Mesendoderm (in vitro differentiated cells): ENCODE measurements around the gene ATE1.

Experiments
- DNase-seq: peaks from one replicate; pipeline ENCODE4 v3.0.0; 2013
- H2AK5ac ChIP-seq: 2 replicates; pipeline ENCODE4 v1.6.1; 2013; ENCODE audit warnings: low read length, inconsistent platforms
- H2BK120ac ChIP-seq: 2 replicates; pipeline ENCODE4 v1.6.1; 2013; ENCODE audit warnings: low read depth, mild to moderate bottlenecking, low read length, moderate library complexity, mixed read lengths
- H2BK15ac ChIP-seq: replicated peaks from 2 replicates; pipeline ENCODE4 v1.6.1; 2013; ENCODE audit warnings: low read depth, mild to moderate bottlenecking, moderate library complexity
- H2BK5ac ChIP-seq: 2 replicates; pipeline ENCODE4 v1.6.1; 2013; ENCODE audit warnings: low read length, inconsistent platforms
- H3K18ac ChIP-seq: 2 replicates; pipeline ENCODE4 v1.6.1; 2013; ENCODE audit warnings: mild to moderate bottlenecking, low read length, mixed read lengths
- H3K23ac ChIP-seq: one replicate; pipeline ENCODE4 v1.6.1; 2013; ENCODE audit warnings: low read length
- H3K27ac ChIP-seq: 2 replicates; pipeline ENCODE4 v1.5.1; 2013; ENCODE audit warnings: low read depth, mild to moderate bottlenecking, inconsistent platforms, low read length, moderate library complexity
- H3K27me3 ChIP-seq: 2 replicates; pipeline ENCODE4 v1.6.1; 2013; ENCODE audit warnings: low read length, control low read depth, mild to moderate bottlenecking, inconsistent platforms; ENCODE audit not compliant: insufficient read depth, poor library complexity
- H3K36me3 ChIP-seq: 2 replicates; pipeline ENCODE4 v1.6.1; 2013; ENCODE audit warnings: low read length, inconsistent platforms; ENCODE audit not compliant: control insufficient read depth, insufficient read depth
- H3K4ac ChIP-seq: one replicate; pipeline ENCODE4 v1.6.1; 2013; ENCODE audit warnings: low read depth, mild to moderate bottlenecking, low read length, moderate library complexity
- H3K4me1 ChIP-seq: 2 replicates; pipeline ENCODE4 v1.6.1; 2013; ENCODE audit warnings: low read depth, low read length, inconsistent platforms; ENCODE audit not compliant: control insufficient read depth
- H3K4me2 ChIP-seq: 2 replicates; pipeline ENCODE4 v1.6.1; 2013; ENCODE audit warnings: low read length
- H3K4me3 ChIP-seq: 2 replicates; pipeline ENCODE4 v1.5.1; 2013; ENCODE audit warnings: mild to moderate bottlenecking, low read length
- H3K56ac ChIP-seq: one replicate; pipeline ENCODE4 v1.6.1; 2013; ENCODE audit warnings: low read length
- H3K79me1 ChIP-seq: 2 replicates; pipeline ENCODE4 v1.6.1; 2013; ENCODE audit warnings: low read length, inconsistent platforms
- H3K79me2 ChIP-seq: 2 replicates; pipeline ENCODE4 v1.6.1; 2013; ENCODE audit warnings: mild to moderate bottlenecking, low read length; ENCODE audit not compliant: control insufficient read depth, insufficient read depth
- H3K9ac ChIP-seq: 2 replicates; pipeline ENCODE4 v1.6.1; 2013; ENCODE audit warnings: low read length, inconsistent platforms
- H4K5ac ChIP-seq: one replicate; pipeline ENCODE4 v1.6.1; 2013; ENCODE audit warnings: low read length
- H4K8ac ChIP-seq: one replicate; pipeline ENCODE4 v1.6.1; 2013; ENCODE audit warnings: low read depth, mild to moderate bottlenecking, control low read depth, low read length, moderate library complexity
- WGBS: extraction: QIAGEN DNeasy Blood & Tissue Kit; methylation state at CpG from one replicate; pipeline ENCODE4 v1.1.7; 2013; ENCODE audit warnings: low lambda C conversion rate, missing lambda C conversion rate; ENCODE audit not compliant: insufficient coverage; ENCODE audit errors: extremely low coverage; 5-methylcytosine and 5-hydroxymethylcytosine counted together

The ATE1 gene

DNA sequence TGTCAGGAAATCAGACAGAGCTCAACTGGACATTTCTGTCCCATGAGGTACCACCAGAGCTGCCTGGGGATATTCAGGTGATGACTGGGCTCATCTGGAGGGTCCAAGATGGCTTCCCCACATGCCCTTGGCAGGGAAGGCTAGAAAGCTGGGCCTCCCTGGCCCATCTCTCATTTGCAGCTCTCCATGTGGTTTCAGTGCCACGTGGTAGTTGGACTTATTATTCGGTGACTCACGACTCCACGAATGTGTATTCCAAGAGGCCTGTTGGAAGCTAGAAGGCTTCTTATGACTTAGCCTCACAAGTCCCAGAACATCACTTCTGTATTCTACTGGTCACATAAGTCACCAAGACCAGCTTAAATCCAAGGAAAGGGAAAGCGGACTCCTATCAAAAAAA is 24.4 kb upstream of the ATE1 start:
- peaks cover 1% of the 10 kb centered on the region for H3K36me3 ChIP-seq
- no peak overlapping the region for H3K18ac ChIP-seq
- H4K5ac ChIP-seq = no peak overlapping the region
- no peak overlapping the region for H3K27ac ChIP-seq
- no peak for DNase-seq
- no peaks in the 10 kb centered on the region for H3K27me3 ChIP-seq
- no CpG with 5 or more reads among the region's 5 CpGs for WGBS
- no peak overlapping the region for H3K23ac ChIP-seq
- H2BK5ac ChIP-seq = no peak overlapping the region
- no peak overlapping the region for H2BK120ac ChIP-seq
- H3K4ac ChIP-seq = no peak overlapping the region
- no peaks in the 10 kb centered on the region for H3K79me2 ChIP-seq
- no peak overlapping the region for H3K9ac ChIP-seq
- H3K4me3 ChIP-seq = no peak overlapping the region
- H3K4me1 ChIP-seq = peaks cover 6% of the 10 kb centered on the region
- no peak overlapping the region for H3K4me2 ChIP-seq
- H4K8ac ChIP-seq = no peak overlapping the region
- H2BK15ac ChIP-seq = no peak overlapping the region
- no peaks in the 10 kb centered on the region for H3K79me1 ChIP-seq
- H2AK5ac ChIP-seq = no peak overlapping the region
- H3K56ac ChIP-seq = no peak overlapping the region

- H3K4ac ChIP-seq = no peak overlapping the region
- H4K5ac ChIP-seq = no peak overlapping the region
- no peak overlapping the region for H3K4me2 ChIP-seq
- DNase-seq = no peak
- peaks cover 6% of the 10 kb centered on the region for H3K4me1 ChIP-seq
- H3K27me3 ChIP-seq = no peaks in the 10 kb centered on the region
- H3K27ac ChIP-seq = no peak overlapping the region
- H2BK5ac ChIP-seq = no peak overlapping the region
- no peak overlapping the region for H2BK15ac ChIP-seq
- no peak overlapping the region for H3K4me3 ChIP-seq
- H3K18ac ChIP-seq = no peak overlapping the region
- no peaks in the 10 kb centered on the region for H3K79me2 ChIP-seq
- H3K23ac ChIP-seq = no peak overlapping the region
- no CpG with 5 or more reads among the region's 3 CpGs for WGBS
- H2AK5ac ChIP-seq = no peak overlapping the region
- H3K9ac ChIP-seq = no peak overlapping the region
- H2BK120ac ChIP-seq = no peak overlapping the region
- H3K56ac ChIP-seq = no peak overlapping the region
- H4K8ac ChIP-seq = no peak overlapping the region
- no peaks in the 10 kb centered on the region for H3K36me3 ChIP-seq
- no peaks in the 10 kb centered on the region for H3K79me1 ChIP-seq
Measured at GRCh38 chr10:121949451-121949850, 21.6 kb upstream of the ATE1 start.

DNA sequence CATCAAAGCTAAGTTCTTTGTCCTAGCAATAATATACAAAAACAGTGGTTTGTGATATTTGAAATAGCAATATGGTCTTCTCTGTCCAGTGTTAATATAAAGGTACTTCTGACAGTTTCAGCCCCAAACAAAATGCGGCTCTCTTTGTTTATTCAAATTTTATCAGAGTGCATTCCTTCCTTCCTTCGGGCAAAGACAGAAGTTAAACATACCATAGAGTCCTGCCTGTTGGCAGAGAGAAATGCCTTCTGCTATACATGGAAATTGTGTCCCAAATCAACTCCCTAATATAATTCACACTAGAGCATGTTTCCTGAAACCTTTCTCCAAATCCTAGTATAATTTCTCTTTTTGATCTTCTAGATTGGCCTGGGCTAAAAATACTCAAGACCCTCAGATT is 21.2 kb upstream of the ATE1 start:
- WGBS = no CpG with 5 or more reads among the region's 2 CpGs
- no peak overlapping the region for H2BK5ac ChIP-seq
- DNase-seq = no peak
- H3K4ac ChIP-seq = no peak overlapping the region
- H3K18ac ChIP-seq = no peak overlapping the region
- no peak overlapping the region for H2BK15ac ChIP-seq
- no peak overlapping the region for H3K56ac ChIP-seq
- H3K9ac ChIP-seq = no peak overlapping the region
- H3K27me3 ChIP-seq = no peaks in the 10 kb centered on the region
- H2AK5ac ChIP-seq = no peak overlapping the region
- H2BK120ac ChIP-seq = no peak overlapping the region
- no peak overlapping the region for H3K23ac ChIP-seq
- no peak overlapping the region for H3K4me3 ChIP-seq
- no peaks in the 10 kb centered on the region for H3K79me1 ChIP-seq
- no peak overlapping the region for H3K27ac ChIP-seq
- no peak overlapping the region for H4K5ac ChIP-seq
- H3K4me1 ChIP-seq = peaks cover 6% of the 10 kb centered on the region
- H3K79me2 ChIP-seq = no peaks in the 10 kb centered on the region
- H3K4me2 ChIP-seq = no peak overlapping the region
- no peak overlapping the region for H4K8ac ChIP-seq
- no peaks in the 10 kb centered on the region for H3K36me3 ChIP-seq

- peak overlapping the region; percentile 28 for H2BK5ac ChIP-seq
- no peak overlapping the region for H4K8ac ChIP-seq
- DNase-seq = peak; percentile 65
- no peaks in the 10 kb centered on the region for H3K36me3 ChIP-seq
- no peak overlapping the region for H3K4ac ChIP-seq
- H2BK15ac ChIP-seq = no peak overlapping the region
- H3K56ac ChIP-seq = peak overlapping the region; percentile 11
- H3K4me1 ChIP-seq = peaks cover 6% of the 10 kb centered on the region
- WGBS = no CpG with 5 or more reads among the region's 7 CpGs
- H2AK5ac ChIP-seq = no peak overlapping the region
- no peaks in the 10 kb centered on the region for H3K79me1 ChIP-seq
- no peak overlapping the region for H3K4me2 ChIP-seq
- H3K9ac ChIP-seq = no peak overlapping the region
- H3K18ac ChIP-seq = no peak overlapping the region
- no peak overlapping the region for H3K4me3 ChIP-seq
- H3K27ac ChIP-seq = no peak overlapping the region
- H2BK120ac ChIP-seq = no peak overlapping the region
- no peaks in the 10 kb centered on the region for H3K79me2 ChIP-seq
- H3K27me3 ChIP-seq = no peaks in the 10 kb centered on the region
- H3K23ac ChIP-seq = no peak overlapping the region
- H4K5ac ChIP-seq = no peak overlapping the region
Measured at GRCh38 chr10:121947343-121948330, 19.8 kb upstream of the ATE1 start.

- no peak overlapping the region for H3K4me2 ChIP-seq
- H3K23ac ChIP-seq = no peak overlapping the region
- WGBS = no CpG with 5 or more reads among the region's 2 CpGs
Measured at GRCh38 chr10:121942749-121943416, 15.1 kb upstream of the ATE1 start.

More at GRCh38 chr10:121942749-121943416, 15.1 kb upstream of the ATE1 start:
- Histone ChIP-seq H3K79me1 (no peaks in the 10 kb centered on the region), H3K27me3 (no peaks in the 10 kb centered on the region), H3K4me1 (peaks cover 5% of the 10 kb centered on the region), H3K4me3 (no peak overlapping the region), H3K9ac (no peak overlapping the region), H2AK5ac (no peak overlapping the region), H2BK120ac (no peak overlapping the region), H3K27ac (no peak overlapping the region), H3K79me2 (no peaks in the 10 kb centered on the region), H3K56ac (no peak overlapping the region), H3K36me3 (no peaks in the 10 kb centered on the region), H4K5ac (no peak overlapping the region), H3K4ac (no peak overlapping the region), H3K18ac (no peak overlapping the region), H2BK5ac (no peak overlapping the region), H2BK15ac (no peak overlapping the region), H4K8ac (no peak overlapping the region)
- no peak for DNase-seq
